ENCODE measurements around the gene ZNF516.

Gene ZNF516

DNA sequence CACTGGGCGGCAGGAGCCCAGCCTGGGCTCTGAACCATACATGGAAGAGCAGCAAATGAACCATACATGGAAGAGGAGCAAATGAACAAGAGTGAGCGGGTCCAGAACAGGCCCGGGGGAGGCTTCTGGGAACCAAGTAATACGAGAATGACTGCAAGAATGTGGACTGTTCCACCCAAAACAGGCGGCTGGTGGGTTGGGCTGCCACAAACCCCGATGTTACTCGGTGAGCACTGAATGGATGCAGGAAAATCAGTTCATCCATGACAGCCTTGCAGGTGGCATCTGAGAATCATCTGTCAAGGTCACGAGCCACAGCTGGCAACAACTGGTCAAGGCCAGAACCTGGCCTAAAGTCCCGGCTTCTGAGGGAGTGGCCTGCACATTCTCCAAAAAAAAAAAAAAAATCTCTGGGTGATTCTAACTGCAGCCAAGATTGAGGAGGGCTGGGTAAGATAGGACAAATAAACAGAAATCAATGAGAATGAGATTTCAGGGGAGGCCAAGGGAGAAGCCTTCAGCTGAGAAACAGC is 106.1 kb downstream of the ZNF516 start:
- TF ChIP-seq TAF1 (IDR thresholded peaks at IDR 0.05; ENCODE audit: low read depth) (no peak), CEBPB (IDR thresholded peaks at IDR 0.05) (no peak)

DNA sequence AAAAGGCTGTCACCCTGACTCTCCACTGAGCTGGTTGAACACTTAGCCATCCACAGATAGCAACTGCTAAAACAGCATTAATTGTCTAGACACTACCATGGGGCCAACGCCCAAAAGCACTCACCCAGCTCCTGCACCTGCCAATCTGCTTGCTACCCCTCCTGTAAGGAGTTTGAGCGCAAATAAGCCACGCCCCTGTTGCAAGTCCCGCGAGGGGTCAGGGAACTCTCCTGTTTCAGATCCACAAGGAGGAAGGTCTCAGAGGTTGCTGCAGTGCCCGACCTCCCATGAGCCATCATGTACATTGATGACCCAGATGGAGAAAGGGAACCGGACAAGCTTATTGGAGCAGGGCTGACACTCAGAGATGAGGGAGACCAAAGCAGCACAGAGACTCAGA is 106.8 kb downstream of the ZNF516 start:
- no peak for TF ChIP-seq TEAD4 (IDR thresholded peaks at IDR 0.05)
- no peak for TF ChIP-seq RAD21 (IDR thresholded peaks at IDR 0.05; ENCODE audit: low read depth)
- TF ChIP-seq, protein P1, sequence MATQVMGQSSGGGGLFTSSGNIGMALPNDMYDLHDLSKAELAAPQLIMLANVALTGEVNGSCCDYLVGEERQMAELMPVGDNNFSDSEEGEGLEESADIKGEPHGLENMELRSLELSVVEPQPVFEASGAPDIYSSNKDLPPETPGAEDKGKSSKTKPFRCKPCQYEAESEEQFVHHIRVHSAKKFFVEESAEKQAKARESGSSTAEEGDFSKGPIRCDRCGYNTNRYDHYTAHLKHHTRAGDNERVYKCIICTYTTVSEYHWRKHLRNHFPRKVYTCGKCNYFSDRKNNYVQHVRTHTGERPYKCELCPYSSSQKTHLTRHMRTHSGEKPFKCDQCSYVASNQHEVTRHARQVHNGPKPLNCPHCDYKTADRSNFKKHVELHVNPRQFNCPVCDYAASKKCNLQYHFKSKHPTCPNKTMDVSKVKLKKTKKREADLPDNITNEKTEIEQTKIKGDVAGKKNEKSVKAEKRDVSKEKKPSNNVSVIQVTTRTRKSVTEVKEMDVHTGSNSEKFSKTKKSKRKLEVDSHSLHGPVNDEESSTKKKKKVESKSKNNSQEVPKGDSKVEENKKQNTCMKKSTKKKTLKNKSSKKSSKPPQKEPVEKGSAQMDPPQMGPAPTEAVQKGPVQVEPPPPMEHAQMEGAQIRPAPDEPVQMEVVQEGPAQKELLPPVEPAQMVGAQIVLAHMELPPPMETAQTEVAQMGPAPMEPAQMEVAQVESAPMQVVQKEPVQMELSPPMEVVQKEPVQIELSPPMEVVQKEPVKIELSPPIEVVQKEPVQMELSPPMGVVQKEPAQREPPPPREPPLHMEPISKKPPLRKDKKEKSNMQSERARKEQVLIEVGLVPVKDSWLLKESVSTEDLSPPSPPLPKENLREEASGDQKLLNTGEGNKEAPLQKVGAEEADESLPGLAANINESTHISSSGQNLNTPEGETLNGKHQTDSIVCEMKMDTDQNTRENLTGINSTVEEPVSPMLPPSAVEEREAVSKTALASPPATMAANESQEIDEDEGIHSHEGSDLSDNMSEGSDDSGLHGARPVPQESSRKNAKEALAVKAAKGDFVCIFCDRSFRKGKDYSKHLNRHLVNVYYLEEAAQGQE (IDR thresholded peaks at IDR 0.05; ENCODE audit: low read depth), result no peak
- TF ChIP-seq CEBPB (IDR thresholded peaks at IDR 0.05), result no peak
- TF ChIP-seq NFIC (IDR thresholded peaks at IDR 0.05), result no peak
- TF ChIP-seq TCF12 (IDR thresholded peaks at IDR 0.05; ENCODE audit: low read depth), result no peak
- no peak for TF ChIP-seq CREB1 (IDR thresholded peaks at IDR 0.05; ENCODE audit: low read depth)
- no peak for TF ChIP-seq YY1 (IDR thresholded peaks at IDR 0.05; ENCODE audit: low read depth)
- TF ChIP-seq EP300 (IDR thresholded peaks at IDR 0.05; ENCODE audit: borderline replicate concordance), result no peak
- TF ChIP-seq ZBTB7A (IDR thresholded peaks at IDR 0.05; ENCODE audit: low read depth), result no peak
- TF ChIP-seq TAF1 (IDR thresholded peaks at IDR 0.05; ENCODE audit: low read depth), result no peak
- TF ChIP-seq EGR1 (IDR thresholded peaks at IDR 0.05), result no peak
- TF ChIP-seq, protein P2, sequence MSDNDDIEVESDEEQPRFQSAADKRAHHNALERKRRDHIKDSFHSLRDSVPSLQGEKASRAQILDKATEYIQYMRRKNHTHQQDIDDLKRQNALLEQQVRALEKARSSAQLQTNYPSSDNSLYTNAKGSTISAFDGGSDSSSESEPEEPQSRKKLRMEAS (IDR thresholded peaks at IDR 0.05), result no peak
- TF ChIP-seq FOXM1 (IDR thresholded peaks at IDR 0.05; ENCODE audit: borderline replicate concordance, low read depth), result no peak
- TF ChIP-seq, protein P3, sequence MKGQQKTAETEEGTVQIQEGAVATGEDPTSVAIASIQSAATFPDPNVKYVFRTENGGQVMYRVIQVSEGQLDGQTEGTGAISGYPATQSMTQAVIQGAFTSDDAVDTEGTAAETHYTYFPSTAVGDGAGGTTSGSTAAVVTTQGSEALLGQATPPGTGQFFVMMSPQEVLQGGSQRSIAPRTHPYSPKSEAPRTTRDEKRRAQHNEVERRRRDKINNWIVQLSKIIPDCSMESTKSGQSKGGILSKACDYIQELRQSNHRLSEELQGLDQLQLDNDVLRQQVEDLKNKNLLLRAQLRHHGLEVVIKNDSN (IDR thresholded peaks at IDR 0.05), result no peak

DNA sequence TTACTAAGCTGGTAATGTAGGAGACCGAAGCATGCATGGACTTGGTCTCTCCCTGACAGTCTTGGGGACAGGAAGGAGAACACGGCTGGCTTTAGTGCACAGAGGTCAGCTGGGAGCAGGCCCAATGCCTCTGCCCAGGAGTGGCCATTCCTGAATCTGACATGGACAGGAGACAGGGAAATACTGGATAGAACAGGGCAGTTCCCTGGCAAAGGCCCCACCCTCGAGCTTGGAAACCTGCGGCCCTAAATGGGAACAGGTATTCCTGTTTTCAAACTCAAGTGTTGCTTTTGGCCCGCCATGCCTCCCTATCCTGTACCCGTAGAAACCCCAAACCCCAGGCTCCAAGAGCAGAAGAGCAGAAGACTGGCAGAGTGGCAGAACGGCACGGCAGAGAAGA is 107.4 kb downstream of the ZNF516 start:
- TF ChIP-seq YY1 (IDR thresholded peaks at IDR 0.05; ENCODE audit: low read depth) (no peak), TAF1 (IDR thresholded peaks at IDR 0.05; ENCODE audit: low read depth) (no peak), EP300 (IDR thresholded peaks at IDR 0.05; ENCODE audit: borderline replicate concordance) (no peak), FOXM1 (IDR thresholded peaks at IDR 0.05; ENCODE audit: borderline replicate concordance, low read depth) (no peak), NFIC (IDR thresholded peaks at IDR 0.05) (no peak), ZBTB7A (IDR thresholded peaks at IDR 0.05; ENCODE audit: low read depth) (no peak), TEAD4 (IDR thresholded peaks at IDR 0.05) (no peak), RAD21 (IDR thresholded peaks at IDR 0.05; ENCODE audit: low read depth) (no peak), CEBPB (IDR thresholded peaks at IDR 0.05) (no peak), CREB1 (IDR thresholded peaks at IDR 0.05; ENCODE audit: low read depth) (no peak), TCF12 (IDR thresholded peaks at IDR 0.05; ENCODE audit: low read depth) (no peak), EGR1 (IDR thresholded peaks at IDR 0.05) (no peak)
- TF ChIP-seq, protein P1 (IDR thresholded peaks at IDR 0.05; ENCODE audit: low read depth), result no peak
- TF ChIP-seq, protein P2 (IDR thresholded peaks at IDR 0.05), result no peak
- TF ChIP-seq, protein P3 (IDR thresholded peaks at IDR 0.05), result no peak

DNA sequence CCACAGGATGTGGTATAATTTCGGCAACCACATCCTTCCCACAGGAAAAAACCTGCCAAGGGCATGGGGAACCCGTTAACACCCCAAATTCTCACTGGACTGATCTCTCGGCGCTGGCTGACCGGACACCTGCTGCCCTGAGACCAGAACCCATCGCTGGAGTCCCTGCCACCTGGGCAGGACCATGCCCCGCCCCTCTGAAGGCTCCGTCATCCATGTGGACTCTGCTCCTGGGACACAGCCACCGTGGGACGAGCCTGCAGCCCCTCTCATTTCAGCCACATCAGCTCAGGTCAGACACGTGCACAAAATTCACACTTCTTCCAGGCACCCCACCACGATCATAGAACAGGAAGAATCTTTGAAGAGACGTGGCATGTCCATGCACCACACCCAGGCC is 108.2 kb downstream of the ZNF516 start:
- no peak for TF ChIP-seq TAF1 (IDR thresholded peaks at IDR 0.05; ENCODE audit: low read depth)
- TF ChIP-seq, protein P2 (IDR thresholded peaks at IDR 0.05), result no peak
- no peak for TF ChIP-seq CEBPB (IDR thresholded peaks at IDR 0.05)
- TF ChIP-seq, protein P3 (IDR thresholded peaks at IDR 0.05), result no peak
- TF ChIP-seq RAD21 (IDR thresholded peaks at IDR 0.05; ENCODE audit: low read depth), result no peak
- TF ChIP-seq EP300 (IDR thresholded peaks at IDR 0.05; ENCODE audit: borderline replicate concordance), result no peak
- no peak for TF ChIP-seq EGR1 (IDR thresholded peaks at IDR 0.05)
- TF ChIP-seq CREB1 (IDR thresholded peaks at IDR 0.05; ENCODE audit: low read depth), result no peak
- no peak for TF ChIP-seq NFIC (IDR thresholded peaks at IDR 0.05)
- no peak for TF ChIP-seq TEAD4 (IDR thresholded peaks at IDR 0.05)
- TF ChIP-seq TCF12 (IDR thresholded peaks at IDR 0.05; ENCODE audit: low read depth), result no peak
- TF ChIP-seq, protein P1 (IDR thresholded peaks at IDR 0.05; ENCODE audit: low read depth), result no peak
- no peak for TF ChIP-seq FOXM1 (IDR thresholded peaks at IDR 0.05; ENCODE audit: borderline replicate concordance, low read depth)
- TF ChIP-seq YY1 (IDR thresholded peaks at IDR 0.05; ENCODE audit: low read depth), result no peak
- TF ChIP-seq ZBTB7A (IDR thresholded peaks at IDR 0.05; ENCODE audit: low read depth), result no peak
